Natural killer cell (primary cell): ENCODE measurements around the gene EMP2. TPM values are rescaled to one million over a fixed set of nuclear protein-coding genes. Genes with fewer than 3 reads are reported as not detected.
A peak's percentile ranks its signal among the peaks of the same experiment; 100 is the strongest.

Experiments used
- ATAC-seq, 3 donors: fragments of 150-1000 bp in 2 of 3; fragments of 200-7000 bp in 1 of 3; cut with Tn5 transposase; 1 replicate in 1 of 3; 2 replicates in 2 of 3; pipeline ENCODE4 v1.10.0; 2021; ENCODE audit warnings: mild to moderate bottlenecking in 2 of 3, moderate library complexity in 2 of 3
- DNase-seq, 2 donors: peaks; one replicate each; pipeline versions ENCODE4 v3.0.0 to v3.0.0-alpha.2; 2013 to 2021; ENCODE audit warnings: mixed read lengths in 1 of 2
- H3K27ac ChIP-seq: one replicate; pipeline ENCODE4 v1.5.1; 2013; ENCODE audit warnings: mild to moderate bottlenecking, low read length
- H3K27me3 ChIP-seq: one replicate; pipeline ENCODE4 v1.6.1; 2013; ENCODE audit warnings: low read length; ENCODE audit not compliant: control insufficient read depth, insufficient read depth
- H3K36me3 ChIP-seq: one replicate; pipeline ENCODE4 v1.6.1; 2013; ENCODE audit warnings: low read length; ENCODE audit not compliant: control insufficient read depth, insufficient read depth
- H3K4me1 ChIP-seq: one replicate; pipeline ENCODE4 v1.6.1; 2013; ENCODE audit warnings: low read length; ENCODE audit not compliant: control insufficient read depth, insufficient read depth
- H3K4me3 ChIP-seq: one replicate; pipeline ENCODE4 v1.5.1; 2013; ENCODE audit warnings: low read length
- H3K9me3 ChIP-seq: one replicate; pipeline ENCODE4 v1.6.1; 2013; ENCODE audit warnings: low read length; ENCODE audit not compliant: control insufficient read depth, insufficient read depth
- H3K27ac Mint-ChIP-seq, 2 donors: one replicate each; pipeline ENCODE4 v1.8.0; 2022; ENCODE audit warnings: mild to moderate bottlenecking in 2 of 2, mixed read lengths in 2 of 2, moderate library complexity in 1 of 2
- H3K27me3 Mint-ChIP-seq, 2 donors: one replicate each; pipeline ENCODE4 v1.8.0; 2022; ENCODE audit warnings: low read depth in 2 of 2, mixed read lengths in 2 of 2
- H3K36me3 Mint-ChIP-seq: one replicate; pipeline ENCODE4 v1.8.0; 2022; ENCODE audit warnings: mixed read lengths
- H3K4me1 Mint-ChIP-seq, 2 donors: one replicate each; pipeline ENCODE4 v1.8.0; 2022; ENCODE audit warnings: mixed read lengths in 2 of 2
- H3K4me3 Mint-ChIP-seq: one replicate; pipeline ENCODE4 v1.8.0; 2022; ENCODE audit warnings: mild to moderate bottlenecking, moderate library complexity, mixed read lengths
- H3K9me3 Mint-ChIP-seq, 2 donors: one replicate each; pipeline ENCODE4 v1.8.0; 2022; ENCODE audit warnings: mixed read lengths in 2 of 2
- WGBS: methylation state at CpG from one replicate; pipeline ENCODE4 v1.1.7; 2013; ENCODE audit warnings: missing lambda C conversion rate; ENCODE audit not compliant: insufficient coverage; 5-methylcytosine and 5-hydroxymethylcytosine counted together
- intact Hi-C: fragments of 100-400 bp; cut with micrococcal nuclease; formaldehyde crosslinking; loops from one replicate; pipeline ENCODE4 v1.14.2; 2022
- total RNA-seq, 4 donors: library from RNA; stranded (reverse); fragments of 120-200 nt in 1 of 4; gene quantifications; one replicate each; pipeline versions ENCODE4 v1.2.3 to v1.2.4, GENCODE V29; 2013 to 2022
- TF ChIP-seq, protein P1 (sequence below): fragments of 200-600 bp; IDR thresholded peaks from one replicate; pipeline ENCODE4 v1.8.0; 2022; ENCODE audit warnings: antibody characterized with exemption

Gene EMP2
- total RNA-seq, 3 donors from 2014 or later (not counting 1 experiment from before 2014, with no cell fraction given): not detected

DNA sequence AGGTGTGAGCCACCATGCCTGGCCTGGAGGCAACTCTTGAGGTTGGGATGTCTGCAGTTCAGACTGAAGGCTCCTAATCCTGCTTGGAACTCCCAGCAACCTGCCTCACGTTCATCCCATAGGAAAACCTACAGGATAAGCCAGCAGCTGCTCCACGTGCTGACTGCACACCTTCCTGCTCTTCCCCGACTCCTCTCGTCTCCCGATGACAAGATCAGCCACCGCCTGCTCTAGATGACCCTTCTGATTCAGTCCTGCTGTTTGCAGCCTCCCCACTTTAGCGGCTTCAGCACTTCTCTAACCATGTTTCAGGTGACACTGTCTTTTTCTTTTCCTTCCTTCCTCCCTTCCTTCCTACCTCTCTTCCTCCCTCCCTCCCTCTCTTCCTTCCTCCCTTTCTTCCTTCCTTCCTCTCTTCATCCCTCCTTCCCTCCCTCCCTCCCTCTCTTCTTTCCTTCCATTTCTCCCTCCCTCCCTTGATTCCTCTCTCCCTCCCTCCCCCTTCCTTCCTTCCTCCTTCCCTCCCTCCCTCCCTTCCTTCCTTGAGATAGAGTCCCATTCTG, 61.8 kb downstream of the EMP2 start:
- H3K4me3 Mint-ChIP-seq: no peak overlapping the region
- H3K27ac Mint-ChIP-seq: no peak overlapping the region
- no peak overlapping the region for H3K27ac ChIP-seq
- intact Hi-C loops: no loop called here
- H3K9me3 Mint-ChIP-seq: no peaks in the 10 kb centered on the region
- no peaks in the 10 kb centered on the region for H3K9me3 ChIP-seq
- TF ChIP-seq, protein P1, sequence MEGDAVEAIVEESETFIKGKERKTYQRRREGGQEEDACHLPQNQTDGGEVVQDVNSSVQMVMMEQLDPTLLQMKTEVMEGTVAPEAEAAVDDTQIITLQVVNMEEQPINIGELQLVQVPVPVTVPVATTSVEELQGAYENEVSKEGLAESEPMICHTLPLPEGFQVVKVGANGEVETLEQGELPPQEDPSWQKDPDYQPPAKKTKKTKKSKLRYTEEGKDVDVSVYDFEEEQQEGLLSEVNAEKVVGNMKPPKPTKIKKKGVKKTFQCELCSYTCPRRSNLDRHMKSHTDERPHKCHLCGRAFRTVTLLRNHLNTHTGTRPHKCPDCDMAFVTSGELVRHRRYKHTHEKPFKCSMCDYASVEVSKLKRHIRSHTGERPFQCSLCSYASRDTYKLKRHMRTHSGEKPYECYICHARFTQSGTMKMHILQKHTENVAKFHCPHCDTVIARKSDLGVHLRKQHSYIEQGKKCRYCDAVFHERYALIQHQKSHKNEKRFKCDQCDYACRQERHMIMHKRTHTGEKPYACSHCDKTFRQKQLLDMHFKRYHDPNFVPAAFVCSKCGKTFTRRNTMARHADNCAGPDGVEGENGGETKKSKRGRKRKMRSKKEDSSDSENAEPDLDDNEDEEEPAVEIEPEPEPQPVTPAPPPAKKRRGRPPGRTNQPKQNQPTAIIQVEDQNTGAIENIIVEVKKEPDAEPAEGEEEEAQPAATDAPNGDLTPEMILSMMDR: no peak
- no peaks in the 10 kb centered on the region for H3K36me3 ChIP-seq
- peaks cover 2% of the 10 kb centered on the region for H3K27me3 ChIP-seq
- H3K4me3 ChIP-seq: no peak overlapping the region
- H3K27me3 Mint-ChIP-seq: peaks cover 6 to 8% of the 10 kb centered on the region in 2 donors
- ATAC-seq (no peak), DNase-seq (no peak)
- H3K4me1 Mint-ChIP-seq: no peaks in the 10 kb centered on the region
- 87% methylated on average over 7 of the region's 7 CpGs for WGBS
- H3K36me3 Mint-ChIP-seq: no peaks in the 10 kb centered on the region
- H3K4me1 ChIP-seq: peaks cover 2% of the 10 kb centered on the region

DNA sequence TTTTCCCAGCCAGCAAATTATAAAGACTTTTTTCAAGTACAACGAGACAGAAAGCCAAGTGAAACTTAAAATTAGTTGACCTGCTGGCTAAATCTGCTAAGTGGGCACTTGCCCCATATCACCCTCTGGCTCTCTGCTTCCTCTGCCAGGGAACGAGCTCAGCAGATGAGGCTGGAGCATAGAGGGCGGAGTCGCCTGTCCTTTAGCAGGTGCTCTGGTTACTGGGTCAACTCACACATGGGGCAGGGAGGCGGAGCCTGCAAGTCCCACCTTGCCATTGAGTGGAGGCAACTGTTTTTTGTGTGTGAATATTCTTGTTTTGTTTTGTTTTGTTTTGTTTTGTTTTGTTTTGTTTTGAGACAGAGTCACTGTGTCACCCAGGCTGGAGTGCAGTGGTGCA, 62.5 kb downstream of the EMP2 start:
- DNase-seq (no peak), ATAC-seq (no peak)
- H3K36me3 Mint-ChIP-seq: no peaks in the 10 kb centered on the region
- TF ChIP-seq, protein P1: no peak
- H3K4me1 Mint-ChIP-seq: no peaks in the 10 kb centered on the region
- intact Hi-C loops: no loop called here
- peaks cover 6 to 8% of the 10 kb centered on the region in 2 donors for H3K27me3 Mint-ChIP-seq
- Histone ChIP-seq H3K27me3 (peaks cover 2% of the 10 kb centered on the region), H3K9me3 (no peaks in the 10 kb centered on the region), H3K27ac (no peak overlapping the region), H3K4me3 (no peak overlapping the region), H3K4me1 (peaks cover 2% of the 10 kb centered on the region), H3K36me3 (no peaks in the 10 kb centered on the region)
- H3K9me3 Mint-ChIP-seq: no peaks in the 10 kb centered on the region
- no peak overlapping the region for H3K4me3 Mint-ChIP-seq
- H3K27ac Mint-ChIP-seq: no peak overlapping the region
- WGBS: 88% methylated on average over 5 of the region's 5 CpGs

DNA sequence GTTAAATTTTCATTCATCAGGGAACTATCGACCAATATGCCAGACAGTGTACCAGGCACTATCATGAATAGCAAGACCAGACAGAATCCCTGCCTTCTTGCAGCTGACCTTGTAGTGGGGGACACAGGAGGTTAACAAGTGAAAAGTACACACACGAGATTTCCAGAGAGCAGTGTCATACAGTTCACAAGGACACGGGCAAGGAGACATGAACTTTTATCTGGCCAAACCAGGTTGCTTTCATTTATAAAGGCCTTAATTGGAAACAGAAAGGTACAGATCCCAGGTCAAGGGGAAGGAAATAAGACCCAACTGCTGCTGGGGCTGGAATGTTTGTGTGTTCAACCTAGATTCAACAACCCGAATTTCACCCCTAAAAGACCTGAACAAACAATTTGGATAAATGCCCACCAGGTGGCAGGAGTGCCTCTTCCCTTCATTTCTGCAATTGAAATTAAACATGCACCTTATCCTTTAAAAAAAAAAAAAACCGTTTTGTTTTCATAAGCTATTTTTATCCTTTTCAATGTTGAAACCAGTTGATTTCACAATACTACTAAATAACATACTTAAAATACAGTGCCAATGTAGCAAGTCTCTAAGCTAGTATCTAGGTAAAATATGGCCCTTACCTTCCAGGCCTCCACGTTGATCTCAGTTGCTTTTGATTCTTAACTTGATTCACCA, 65.9 kb downstream of the EMP2 start:
- peak; percentile 41 to 53 (median 41) for ATAC-seq
- Mint-ChIP-seq H3K27ac (no peak overlapping the region), H3K4me1 (no peaks in the 10 kb centered on the region), H3K4me3 (no peak overlapping the region), H3K27me3 (no peaks in the 10 kb centered on the region), H3K36me3 (no peaks in the 10 kb centered on the region), H3K9me3 (no peaks in the 10 kb centered on the region)
- H3K27me3 ChIP-seq: peaks cover 2% of the 10 kb centered on the region
- no peak overlapping the region for H3K4me3 ChIP-seq
- TF ChIP-seq, protein P1: peak; percentile 60
- intact Hi-C loops: loop anchor here (1.0 kb wide), 1 partner anchor 223 kb away; no protein-coding TSS in a partner anchor
- WGBS: 44% methylated on average over 6 of the region's 6 CpGs
- H3K9me3 ChIP-seq: no peaks in the 10 kb centered on the region
- no peaks in the 10 kb centered on the region for H3K36me3 ChIP-seq
- H3K27ac ChIP-seq: no peak overlapping the region
- peak; percentile 21 to 75 for DNase-seq
- H3K4me1 ChIP-seq: no peaks in the 10 kb centered on the region
